Neural cell (in vitro differentiated cells): ENCODE measurements around the gene MTHFD1L. TPM values are rescaled to one million over a fixed set of nuclear protein-coding genes. Genes with fewer than 3 reads are reported as not detected.

Experiments used
- H2AFZ ChIP-seq: fragments of 200-600, 300-800 bp; sonication (generic), shearing (Covaris generic); 2 replicates; pipeline ENCODE4 v1.6.0; 2014; ENCODE audit warnings: low read depth, mild to moderate bottlenecking, antibody characterized with exemption, low read length, moderate library complexity
- H3F3A ChIP-seq: fragments of 200-600 bp; shearing (Covaris generic); 2 replicates; pipeline ENCODE4 v1.6.1; 2016; ENCODE audit warnings: mild to moderate bottlenecking, moderate library complexity, mixed read lengths, antibody characterized with exemption, low read length; ENCODE audit not compliant: insufficient read depth, poor library complexity, severe bottlenecking
- H3K27ac ChIP-seq: fragments of 200-600, 300-800 bp; sonication (generic), shearing (Covaris generic); 2 replicates; pipeline ENCODE4 v1.5.1; 2014; ENCODE audit warnings: mild to moderate bottlenecking, low read length, moderate library complexity
- H3K27me3 ChIP-seq: fragments of 300-800, 200-600 bp; sonication (generic), shearing (Covaris generic); 2 replicates; pipeline ENCODE4 v1.6.0; 2014; ENCODE audit warnings: mild to moderate bottlenecking, low read depth, low read length, moderate library complexity; ENCODE audit not compliant: insufficient read depth
- H3K36me3 ChIP-seq: fragments of 300-800, 200-600 bp; sonication (generic), shearing (Covaris generic); 2 replicates; pipeline ENCODE4 v1.5.1; 2014; ENCODE audit warnings: mild to moderate bottlenecking, antibody characterized with exemption, low read length, moderate library complexity; ENCODE audit not compliant: insufficient read depth
- H3K4me2 ChIP-seq: fragments of 300-800, 200-600 bp; sonication (generic), shearing (Covaris generic); 2 replicates; pipeline ENCODE4 v1.6.0; 2014; ENCODE audit warnings: mild to moderate bottlenecking, low read length
- H3K4me3 ChIP-seq: fragments of 300-800, 200-600 bp; sonication (generic), shearing (Covaris generic); 2 replicates; pipeline ENCODE4 v1.5.1; 2014; ENCODE audit warnings: mild to moderate bottlenecking, low read length, moderate library complexity
- H3K79me2 ChIP-seq: fragments of 200-600 bp; shearing (Covaris generic); replicated peaks from 2 replicates; pipeline ENCODE4 v1.6.0; 2014; ENCODE audit warnings: mild to moderate bottlenecking, low read length, moderate library complexity; ENCODE audit not compliant: insufficient read depth
- H3K9ac ChIP-seq: fragments of 300-800, 200-600 bp; sonication (generic), shearing (Covaris generic); 2 replicates; pipeline ENCODE4 v1.6.1; 2016; ENCODE audit warnings: mild to moderate bottlenecking, low read length, mixed read lengths
- H3K9me2 ChIP-seq: fragments of 200-600 bp; shearing (Covaris generic); 2 replicates; pipeline ENCODE4 v1.6.1; 2016; ENCODE audit warnings: mild to moderate bottlenecking, low read length, mixed read lengths; ENCODE audit not compliant: insufficient read depth
- H3K9me3 ChIP-seq: fragments of 200-600, 300-800 bp; sonication (generic), shearing (Covaris generic); 2 replicates; pipeline ENCODE4 v1.6.1; 2016; ENCODE audit warnings: mild to moderate bottlenecking, mixed run types, low read length, moderate library complexity, mixed read lengths
- H4K20me1 ChIP-seq: fragments of 200-600 bp; shearing (Covaris generic); 2 replicates; pipeline ENCODE4 v1.6.1; 2016; ENCODE audit warnings: mild to moderate bottlenecking, mixed run types; ENCODE audit not compliant: insufficient read depth
- EP300 ChIP-seq: fragments of 450-650 bp; conservative IDR thresholded peaks from 2 replicates; pipeline ENCODE4 v1.6.1; 2014; ENCODE audit warnings: antibody characterized with exemption, mild to moderate bottlenecking, moderate library complexity; ENCODE audit not compliant: poor library complexity, severe bottlenecking
- EZH2 ChIP-seq: fragments of 200-600, 300-800 bp; shearing (Covaris generic), sonication (generic); IDR thresholded peaks from 2 replicates; pipeline ENCODE4 v1.6.1; 2014; ENCODE audit warnings: antibody characterized with exemption, low read length, borderline replicate concordance, mild to moderate bottlenecking; ENCODE audit not compliant: insufficient read depth, poor library complexity, severe bottlenecking
- MXI1 ChIP-seq: fragments of 450-650 bp; conservative IDR thresholded peaks from 2 replicates; pipeline ENCODE4 v1.6.1; 2014; ENCODE audit warnings: antibody characterized with exemption, mild to moderate bottlenecking; ENCODE audit not compliant: poor library complexity, severe bottlenecking
- POLR2AphosphoS5 ChIP-seq: IDR thresholded peaks from 2 replicates; pipeline ENCODE4 v1.6.1; 2012
- RAD21 ChIP-seq: fragments of 450-650 bp; conservative IDR thresholded peaks from 2 replicates; pipeline ENCODE4 v1.6.1; 2014; ENCODE audit warnings: antibody characterized with exemption, mild to moderate bottlenecking, moderate library complexity
- REST ChIP-seq: IDR thresholded peaks from 2 replicates; pipeline ENCODE4 v1.6.1; 2012; ENCODE audit warnings: borderline replicate concordance
- SMC3 ChIP-seq: fragments of 450-650 bp; conservative IDR thresholded peaks from 2 replicates; pipeline ENCODE4 v1.6.1; 2014; ENCODE audit warnings: antibody characterized with exemption, mild to moderate bottlenecking, moderate library complexity; ENCODE audit not compliant: poor library complexity
- TAF1 ChIP-seq: IDR thresholded peaks from 2 replicates; pipeline ENCODE4 v1.6.1; 2012; ENCODE audit warnings: low read depth
- polyA plus RNA-seq: library from polyadenylated mRNA; depleted of rRNA; stranded (reverse); fragments of >200 nt; gene quantifications from 2 replicates; pipeline ENCODE4 v1.2.3, GENCODE V29; 2014
- TF ChIP-seq, protein P1 (sequence below): fragments of 450-650 bp; IDR thresholded peaks from 2 replicates; pipeline ENCODE4 v1.5.1; 2014; ENCODE audit warnings: antibody characterized with exemption, mild to moderate bottlenecking, moderate library complexity; ENCODE audit not compliant: poor library complexity, severe bottlenecking

The MTHFD1L gene
- polyA plus RNA-seq, 1 donor from 2014 or later: 6.3 TPM

- Histone ChIP-seq H4K20me1 (no peaks in the 10 kb centered on the region), H3K9me3 (no peaks in the 10 kb centered on the region), H3K4me2 (no peak overlapping the region), H3K36me3 (no peaks in the 10 kb centered on the region), H3K79me2 (no peaks in the 10 kb centered on the region), H3K9ac (no peak overlapping the region), H3K27ac (no peak overlapping the region), H2AFZ (no peak overlapping the region), H3K9me2 (no peaks in the 10 kb centered on the region), H3F3A (no peaks in the 10 kb centered on the region), H3K27me3 (no peaks in the 10 kb centered on the region), H3K4me3 (no peak overlapping the region)
- TF ChIP-seq REST (no peak), RAD21 (no peak), TAF1 (no peak), EP300 (no peak), POLR2AphosphoS5 (no peak), MXI1 (no peak), SMC3 (no peak), EZH2 (no peak)
- TF ChIP-seq, protein P1, sequence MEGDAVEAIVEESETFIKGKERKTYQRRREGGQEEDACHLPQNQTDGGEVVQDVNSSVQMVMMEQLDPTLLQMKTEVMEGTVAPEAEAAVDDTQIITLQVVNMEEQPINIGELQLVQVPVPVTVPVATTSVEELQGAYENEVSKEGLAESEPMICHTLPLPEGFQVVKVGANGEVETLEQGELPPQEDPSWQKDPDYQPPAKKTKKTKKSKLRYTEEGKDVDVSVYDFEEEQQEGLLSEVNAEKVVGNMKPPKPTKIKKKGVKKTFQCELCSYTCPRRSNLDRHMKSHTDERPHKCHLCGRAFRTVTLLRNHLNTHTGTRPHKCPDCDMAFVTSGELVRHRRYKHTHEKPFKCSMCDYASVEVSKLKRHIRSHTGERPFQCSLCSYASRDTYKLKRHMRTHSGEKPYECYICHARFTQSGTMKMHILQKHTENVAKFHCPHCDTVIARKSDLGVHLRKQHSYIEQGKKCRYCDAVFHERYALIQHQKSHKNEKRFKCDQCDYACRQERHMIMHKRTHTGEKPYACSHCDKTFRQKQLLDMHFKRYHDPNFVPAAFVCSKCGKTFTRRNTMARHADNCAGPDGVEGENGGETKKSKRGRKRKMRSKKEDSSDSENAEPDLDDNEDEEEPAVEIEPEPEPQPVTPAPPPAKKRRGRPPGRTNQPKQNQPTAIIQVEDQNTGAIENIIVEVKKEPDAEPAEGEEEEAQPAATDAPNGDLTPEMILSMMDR: no peak
Measured at GRCh38 chr6:150894191-150894744, 28.8 kb downstream of the MTHFD1L start.

- Histone ChIP-seq H3K4me3 (no peak overlapping the region), H3K27me3 (no peaks in the 10 kb centered on the region), H2AFZ (no peak overlapping the region), H3F3A (no peaks in the 10 kb centered on the region), H3K4me2 (no peak overlapping the region), H3K36me3 (no peaks in the 10 kb centered on the region), H3K9ac (no peak overlapping the region), H3K9me2 (no peaks in the 10 kb centered on the region), H3K9me3 (no peaks in the 10 kb centered on the region), H3K79me2 (no peaks in the 10 kb centered on the region), H3K27ac (no peak overlapping the region), H4K20me1 (no peaks in the 10 kb centered on the region)
- TF ChIP-seq POLR2AphosphoS5 (no peak), MXI1 (no peak), EP300 (no peak), RAD21 (no peak), REST (no peak), TAF1 (no peak), SMC3 (no peak), EZH2 (no peak)
- TF ChIP-seq, protein P1: no peak
Measured at GRCh38 chr6:150894935-150895552, 29.5 kb downstream of the MTHFD1L start.
